ENCODE data around the gene CLIP4.

CLIP4 gene

DNA sequence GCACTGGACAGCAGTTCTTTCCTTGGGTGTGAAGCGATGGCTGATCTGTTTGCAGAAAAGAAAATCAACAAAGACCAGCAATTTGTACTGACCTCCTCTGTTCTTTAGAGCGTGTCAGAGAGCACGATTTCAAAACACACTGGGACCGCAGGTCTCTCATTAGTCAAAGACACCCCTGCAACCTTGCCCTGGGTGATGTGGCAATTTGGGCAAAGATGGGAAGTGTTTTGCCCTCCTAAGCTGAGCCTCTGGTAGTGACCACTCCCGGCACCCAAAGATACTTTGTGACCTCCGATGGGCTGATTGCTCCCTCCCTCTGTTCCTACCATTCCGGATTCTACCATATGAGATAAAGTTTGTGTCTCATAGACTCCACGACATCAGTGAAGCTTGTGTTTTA is 18.2 kb upstream of the CLIP4 start:
- H3K4me1 ChIP-seq (ENCODE audit: insufficient read depth, low read length, poor library complexity, severe bottlenecking): no peaks in the 10 kb centered on the region
- H2AFZ ChIP-seq (ENCODE audit: low read length): no peak overlapping the region
- H3K27me3 ChIP-seq (ENCODE audit: insufficient read depth, low read length, poor library complexity, severe bottlenecking): no peaks in the 10 kb centered on the region
- H3F3A ChIP-seq (ENCODE audit: low read depth): no peaks in the 10 kb centered on the region
- H3K79me2 ChIP-seq (ENCODE audit: insufficient read depth, low read length): no peaks in the 10 kb centered on the region
- no peak overlapping the region for H3K4me2 ChIP-seq (ENCODE audit: low read depth, low read length, poor library complexity, severe bottlenecking)
- H3K9me3 ChIP-seq (ENCODE audit: insufficient read depth, low read depth, low read length): no peaks in the 10 kb centered on the region
- TF ChIP-seq EZH2phosphoT487 (IDR thresholded peaks at IDR 0.05; ENCODE audit: borderline replicate concordance): no peak
- TF ChIP-seq, protein P1, sequence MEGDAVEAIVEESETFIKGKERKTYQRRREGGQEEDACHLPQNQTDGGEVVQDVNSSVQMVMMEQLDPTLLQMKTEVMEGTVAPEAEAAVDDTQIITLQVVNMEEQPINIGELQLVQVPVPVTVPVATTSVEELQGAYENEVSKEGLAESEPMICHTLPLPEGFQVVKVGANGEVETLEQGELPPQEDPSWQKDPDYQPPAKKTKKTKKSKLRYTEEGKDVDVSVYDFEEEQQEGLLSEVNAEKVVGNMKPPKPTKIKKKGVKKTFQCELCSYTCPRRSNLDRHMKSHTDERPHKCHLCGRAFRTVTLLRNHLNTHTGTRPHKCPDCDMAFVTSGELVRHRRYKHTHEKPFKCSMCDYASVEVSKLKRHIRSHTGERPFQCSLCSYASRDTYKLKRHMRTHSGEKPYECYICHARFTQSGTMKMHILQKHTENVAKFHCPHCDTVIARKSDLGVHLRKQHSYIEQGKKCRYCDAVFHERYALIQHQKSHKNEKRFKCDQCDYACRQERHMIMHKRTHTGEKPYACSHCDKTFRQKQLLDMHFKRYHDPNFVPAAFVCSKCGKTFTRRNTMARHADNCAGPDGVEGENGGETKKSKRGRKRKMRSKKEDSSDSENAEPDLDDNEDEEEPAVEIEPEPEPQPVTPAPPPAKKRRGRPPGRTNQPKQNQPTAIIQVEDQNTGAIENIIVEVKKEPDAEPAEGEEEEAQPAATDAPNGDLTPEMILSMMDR (conservative IDR thresholded peaks at IDR 0.05; ENCODE audit: low read length): no peak
- no peaks in the 10 kb centered on the region for H3K36me3 ChIP-seq (ENCODE audit: insufficient read depth, low read length)
- H3K9ac ChIP-seq (ENCODE audit: low read depth, low read length, poor library complexity, severe bottlenecking): no peak overlapping the region
- no peak overlapping the region for H3K4me3 ChIP-seq (ENCODE audit: low read length, poor library complexity, severe bottlenecking)
- H4K20me1 ChIP-seq (ENCODE audit: insufficient read depth, low read length, poor library complexity, severe bottlenecking): no peaks in the 10 kb centered on the region
- H3K9me2 ChIP-seq (replicated peaks; ENCODE audit: low read depth, low read length): no peaks in the 10 kb centered on the region

DNA sequence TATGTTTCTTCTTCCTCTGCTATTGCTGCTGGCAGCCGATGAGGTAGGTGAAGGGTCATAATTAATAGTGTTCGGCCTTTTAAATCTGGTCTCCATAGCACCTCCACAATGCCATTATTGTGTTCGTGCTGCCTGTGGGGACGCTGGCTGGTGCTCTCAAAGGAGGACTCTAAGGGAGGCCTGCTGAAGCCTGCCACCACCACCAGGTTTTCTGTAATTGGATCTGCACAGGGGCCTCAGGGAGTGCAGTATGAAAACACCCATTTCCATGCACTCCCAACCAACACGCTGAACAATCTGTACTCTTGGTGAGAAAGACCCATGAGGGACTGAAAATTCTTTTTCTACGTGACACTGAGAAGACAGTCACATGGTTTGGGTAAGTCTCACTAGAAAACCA is 17.6 kb upstream of the CLIP4 start:
- no peaks in the 10 kb centered on the region for H3K27me3 ChIP-seq (ENCODE audit: insufficient read depth, low read length, poor library complexity, severe bottlenecking)
- no peaks in the 10 kb centered on the region for H3K79me2 ChIP-seq (ENCODE audit: insufficient read depth, low read length)
- no peak for TF ChIP-seq EZH2phosphoT487 (IDR thresholded peaks at IDR 0.05; ENCODE audit: borderline replicate concordance)
- TF ChIP-seq, protein P1 (conservative IDR thresholded peaks at IDR 0.05; ENCODE audit: low read length): no peak
- no peak overlapping the region for H3K9ac ChIP-seq (ENCODE audit: low read depth, low read length, poor library complexity, severe bottlenecking)
- no peaks in the 10 kb centered on the region for H3F3A ChIP-seq (ENCODE audit: low read depth)
- no peaks in the 10 kb centered on the region for H3K4me1 ChIP-seq (ENCODE audit: insufficient read depth, low read length, poor library complexity, severe bottlenecking)
- no peak overlapping the region for H3K4me2 ChIP-seq (ENCODE audit: low read depth, low read length, poor library complexity, severe bottlenecking)
- H3K36me3 ChIP-seq (ENCODE audit: insufficient read depth, low read length): no peaks in the 10 kb centered on the region
- no peaks in the 10 kb centered on the region for H3K9me3 ChIP-seq (ENCODE audit: insufficient read depth, low read depth, low read length)
- H3K4me3 ChIP-seq (ENCODE audit: low read length, poor library complexity, severe bottlenecking): no peak overlapping the region
- H4K20me1 ChIP-seq (ENCODE audit: insufficient read depth, low read length, poor library complexity, severe bottlenecking): no peaks in the 10 kb centered on the region
- no peaks in the 10 kb centered on the region for H3K9me2 ChIP-seq (replicated peaks; ENCODE audit: low read depth, low read length)
- no peak overlapping the region for H2AFZ ChIP-seq (ENCODE audit: low read length)

DNA sequence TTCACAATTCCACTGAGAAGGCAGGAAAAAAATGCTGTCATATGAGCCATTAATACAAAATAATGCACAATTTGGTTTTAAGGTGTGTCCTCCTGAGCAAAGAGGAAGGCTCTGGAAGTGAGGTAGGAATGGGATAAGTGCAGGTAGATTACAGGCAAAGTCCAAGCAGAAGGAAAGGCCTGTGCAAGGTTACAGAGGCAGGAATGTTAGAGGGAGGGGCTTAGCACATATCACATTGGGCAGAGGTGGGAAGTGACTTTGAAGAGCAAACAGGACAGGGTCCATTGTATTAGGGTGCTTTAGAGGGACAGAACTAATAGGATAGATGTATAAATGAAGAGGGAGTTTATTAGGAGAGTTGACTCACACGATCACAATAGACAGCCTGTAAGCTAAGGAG is 14.7 kb upstream of the CLIP4 start:
- H3K9me2 ChIP-seq (replicated peaks; ENCODE audit: low read depth, low read length): no peaks in the 10 kb centered on the region
- no peaks in the 10 kb centered on the region for H4K20me1 ChIP-seq (ENCODE audit: insufficient read depth, low read length, poor library complexity, severe bottlenecking)
- H3F3A ChIP-seq (ENCODE audit: low read depth): no peaks in the 10 kb centered on the region
- no peaks in the 10 kb centered on the region for H3K9me3 ChIP-seq (ENCODE audit: insufficient read depth, low read depth, low read length)
- no peak overlapping the region for H2AFZ ChIP-seq (ENCODE audit: low read length)
- H3K4me2 ChIP-seq (ENCODE audit: low read depth, low read length, poor library complexity, severe bottlenecking): no peak overlapping the region
- H3K4me1 ChIP-seq (ENCODE audit: insufficient read depth, low read length, poor library complexity, severe bottlenecking): no peaks in the 10 kb centered on the region
- H3K9ac ChIP-seq (ENCODE audit: low read depth, low read length, poor library complexity, severe bottlenecking): no peak overlapping the region
- no peaks in the 10 kb centered on the region for H3K36me3 ChIP-seq (ENCODE audit: insufficient read depth, low read length)
- no peaks in the 10 kb centered on the region for H3K79me2 ChIP-seq (ENCODE audit: insufficient read depth, low read length)
- TF ChIP-seq, protein P1 (conservative IDR thresholded peaks at IDR 0.05; ENCODE audit: low read length): no peak
- TF ChIP-seq EZH2phosphoT487 (IDR thresholded peaks at IDR 0.05; ENCODE audit: borderline replicate concordance): no peak
- no peaks in the 10 kb centered on the region for H3K27me3 ChIP-seq (ENCODE audit: insufficient read depth, low read length, poor library complexity, severe bottlenecking)
- H3K4me3 ChIP-seq (ENCODE audit: low read length, poor library complexity, severe bottlenecking): no peak overlapping the region

Data from Loucy (cell line).